Pancreas (tissue), 10 donors: Measurements from ENCODE around the gene CRABP2. TPM values are rescaled to one million over a fixed set of nuclear protein-coding genes. Genes with fewer than 3 reads are reported as not detected.

ENCODE experiments used
- ATAC-seq, 4 donors: fragments of 200-7000 bp; cut with Tn5 transposase; one replicate each; pipeline versions ENCODE4 v1.8.0 to v1.9.1; 2020; ENCODE audit warnings: mild to moderate bottlenecking in 4 of 4, moderate library complexity in 4 of 4
- DNase-seq, 6 donors: peaks; one replicate each; pipeline ENCODE4 v3.0.0-alpha.2; 2020
- FAIRE-seq: peaks from 2 replicates; lab custom pipeline; 2012; peaks lifted over from hg19 to GRCh38; lab: Jason Lieb, UNC
- H3K27ac ChIP-seq, 4 donors: fragments of 200-600 bp; sonication (generic); 1 replicate in 3 of 4; 2 replicates in 1 of 4; pipeline versions ENCODE4 v1.5.0 to v1.8.0; 2020
- H3K27me3 ChIP-seq, 4 donors: fragments of 200-600 bp; one replicate each; pipeline ENCODE4 v1.8.0; 2021
- H3K36me3 ChIP-seq, 3 donors: fragments of 200-600 bp; sonication (generic) in 1 of 3; one replicate each; pipeline versions ENCODE4 v1.5.0 to v1.8.0; 2020 to 2021
- H3K4me1 ChIP-seq, 3 donors: fragments of 200-600 bp; one replicate each; pipeline ENCODE4 v1.8.0; 2021
- H3K4me3 ChIP-seq, 4 donors: fragments of 200-600 bp; sonication (generic) in 2 of 4; one replicate each; pipeline versions ENCODE4 v1.5.0 to v1.8.0; 2020 to 2021
- H3K9me3 ChIP-seq, 4 donors: fragments of 200-600 bp; one replicate each; pipeline ENCODE4 v1.8.0; 2021
- CTCF ChIP-seq, 4 donors: fragments of 200-600 bp; sonication (generic) in 3 of 4; IDR thresholded peaks; one replicate each; pipeline versions ENCODE4 v1.5.0 to v1.8.0; 2021; ENCODE audit warnings: antibody characterized with exemption in 4 of 4
- WGBS, 2 donors: extraction: QIAGEN DNeasy Blood & Tissue Kit; methylation state at CpG; one replicate each; pipeline ENCODE4 v1.1.7; 2013; 5-methylcytosine and 5-hydroxymethylcytosine counted together
- intact Hi-C, 3 donors: fragments of 100-400 bp; cut with DNase I; formaldehyde crosslinking; loops; one replicate each; pipeline versions ENCODE4 v1.11.1 to v1.14.2; 2022
- polyA plus RNA-seq, 2 donors: library from polyadenylated mRNA; stranded (reverse); fragments of 200-250 nt; gene quantifications; one replicate each; pipeline ENCODE4 v1.2.3, GENCODE V29; 2013
- total RNA-seq, 6 donors: library from RNA; stranded (reverse); fragmentation: NEBNext Ultra II Directional in 4 of 6; extraction: Animal tissue kit (Norgen Biotek cat#: 25700) in 4 of 6; gene quantifications; one replicate each; pipeline versions ENCODE4 v1.2.1 to v1.2.4, GENCODE V29; 2021 to 2023
- donor health status: healthy with polysubstance abuse.
- donor health status: DM: no; HTN: no; CAD: no; lungs with moderate emphysema.
- donor health status: DM: no; HTN: no; CAD: no.
- donor health status: control.
- donor health status: control.
- donor health status: Bipolar disorder and iron deficiency.
- donor health status: DM: yes; HTN: yes; CAD: no.
- donor health status: DM: no; HTN: no; CAD: no.
- donor health status: DM: no; HTN: no; CAD: no.
- donor health status: DM: yes; HTN: yes; CAD: no.

The CRABP2 gene
- total and polyA plus RNA-seq, 8 donors, result 0.38 to 5.0 (median 2.4) TPM

- no peak overlapping the region for H3K4me3 ChIP-seq
- H3K27me3 ChIP-seq, result peaks cover 0 to 6% (median 0%) of the 10 kb centered on the region in 4 donors
- TF ChIP-seq CTCF (IDR thresholded peaks at IDR 0.05), result no peak
- 50% methylated on average over 4 of the region's 4 CpGs for WGBS, 2 donors
- no peaks in the 10 kb centered on the region for H3K9me3 ChIP-seq
- H3K36me3 ChIP-seq, result no peaks in the 10 kb centered on the region
- DNase-seq (no peak), FAIRE-seq (no peak), ATAC-seq (no peak)
- intact Hi-C loops, result no loop called here
- H3K4me1 ChIP-seq, result peaks cover 9 to 22% (median 17%) of the 10 kb centered on the region in 3 donors
- H3K27ac ChIP-seq, result no peak overlapping the region
These were observed 2.0 kb downstream of the CRABP2 start for GRCh38 chr1:156703336-156703735.

DNA sequence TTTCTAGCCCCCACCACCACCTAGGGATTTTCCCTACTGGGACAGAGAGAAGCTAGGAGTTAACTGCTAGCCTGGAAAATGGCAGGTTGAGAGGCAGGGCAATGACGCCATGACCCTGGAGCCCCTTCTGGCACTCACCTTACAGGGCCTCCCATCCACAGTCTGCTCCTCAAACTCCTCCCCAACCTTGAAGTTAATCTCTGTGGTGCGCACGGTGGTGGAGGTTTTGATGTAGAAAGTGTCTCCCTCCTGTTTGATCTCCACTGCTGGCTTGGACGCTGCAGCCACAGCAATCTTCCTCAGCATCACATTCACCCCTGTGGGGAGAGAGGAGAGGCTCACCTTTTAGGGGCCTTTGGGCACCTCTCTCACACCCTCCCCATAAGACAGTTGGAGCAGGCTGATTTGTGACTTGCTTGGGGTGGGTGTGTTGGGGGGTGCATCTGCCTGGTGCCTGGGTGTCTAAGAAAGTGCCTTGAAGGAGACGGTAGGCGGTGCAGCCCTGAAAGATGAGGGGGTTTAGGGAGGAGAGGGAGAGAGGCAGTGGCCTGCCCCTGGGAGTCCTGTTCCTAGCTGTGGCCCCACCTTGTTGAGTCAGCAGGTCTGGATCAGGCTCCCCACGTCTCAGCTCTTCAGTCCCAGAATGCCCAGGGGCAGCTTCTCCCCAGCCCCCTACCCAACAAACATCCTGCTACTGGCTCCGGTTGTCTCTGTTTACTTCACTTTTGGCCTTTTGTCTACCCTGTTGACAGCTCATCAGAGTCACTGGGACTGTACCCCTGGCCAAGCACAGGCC is 4.4 kb downstream of the CRABP2 start:
- FAIRE-seq (no peak), DNase-seq (no peak), ATAC-seq (no peak)
- 78 to 84% methylated on average over 8 of the region's 8 CpGs for WGBS, 2 donors
- Histone ChIP-seq H3K36me3 (no peaks in the 10 kb centered on the region), H3K4me1 (peaks cover 6 to 15% (median 12%) of the 10 kb centered on the region in 3 donors), H3K9me3 (no peaks in the 10 kb centered on the region), H3K27ac (no peak overlapping the region), H3K27me3 (peaks cover 0 to 6% (median 0%) of the 10 kb centered on the region in 4 donors), H3K4me3 (no peak overlapping the region)
- TF ChIP-seq CTCF (IDR thresholded peaks at IDR 0.05), result no peak
- intact Hi-C loops, result no loop called here

- Histone ChIP-seq H3K9me3 (no peaks in the 10 kb centered on the region), H3K36me3 (no peaks in the 10 kb centered on the region), H3K4me3 (no peak overlapping the region), H3K27ac (no peak overlapping the region), H3K27me3 (peaks cover 0 to 6% (median 0%) of the 10 kb centered on the region in 4 donors), H3K4me1 (no peaks in the 10 kb centered on the region)
- DNase-seq, result no peak
- intact Hi-C loops, result no loop called here
- 76 to 77% methylated on average over 1 of the region's 1 CpG for WGBS, 2 donors
- ATAC-seq, result no peak
- no peak for TF ChIP-seq CTCF (IDR thresholded peaks at IDR 0.05)
- no peak for FAIRE-seq
These were observed 6.4 kb downstream of the CRABP2 start for GRCh38 chr1:156698995-156699394.

DNA sequence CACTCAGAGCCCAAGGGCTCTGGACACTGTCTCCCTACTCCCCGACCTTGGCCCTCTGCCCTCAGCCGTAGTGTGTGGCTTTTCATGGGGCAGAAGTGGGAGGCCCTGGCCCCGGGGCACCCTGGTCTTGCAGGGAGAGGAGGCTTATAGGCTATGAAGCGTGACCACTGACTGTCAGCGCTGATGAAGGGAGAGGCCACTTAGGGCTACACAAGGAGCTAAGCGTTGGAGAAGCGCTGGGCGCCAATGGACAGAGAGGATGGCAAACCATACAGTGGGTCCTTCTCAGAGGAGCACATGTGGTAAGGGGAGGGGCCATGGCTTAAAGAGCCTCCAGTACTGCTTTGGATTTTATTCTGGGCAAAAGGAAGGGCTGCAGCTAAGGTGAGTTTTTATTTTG is 7.9 kb downstream of the CRABP2 start:
- FAIRE-seq, result no peak
- no peak overlapping the region for H3K27ac ChIP-seq

More for the DNA sequence above, 7.9 kb downstream of the CRABP2 start:
- intact Hi-C loops, result no loop called here
- Histone ChIP-seq H3K9me3 (no peaks in the 10 kb centered on the region), H3K36me3 (no peaks in the 10 kb centered on the region), H3K4me3 (no peak overlapping the region), H3K27me3 (no peaks in the 10 kb centered on the region), H3K4me1 (peaks cover 3 to 5% (median 5%) of the 10 kb centered on the region in 3 donors)
- 77 to 80% methylated on average over 8 of the region's 8 CpGs for WGBS, 2 donors
- DNase-seq, result no peak
- TF ChIP-seq CTCF (IDR thresholded peaks at IDR 0.05), result no peak
- no peak for ATAC-seq
